ENCODE data around the gene FTCDNL1. TPM values are rescaled to one million over a fixed set of nuclear protein-coding genes. Genes with fewer than 3 reads are reported as not detected.

The FTCDNL1 gene
- total RNA-seq, 1 experiment from 2014 or later: not detected

GRCh38 chr2:199762963-199763362, 88.0 kb downstream of the FTCDNL1 start:
- no peaks in the 10 kb centered on the region for H3K36me3 ChIP-seq
- H3K4me1 ChIP-seq (replicated peaks): no peaks in the 10 kb centered on the region
- H3K9me3 ChIP-seq (replicated peaks): no peaks in the 10 kb centered on the region
- DNase-seq (ENCODE audit: low read depth in 1 of 2, low spot score in 2 of 2): no peak
- no peaks in the 10 kb centered on the region for H3K27me3 ChIP-seq (replicated peaks)
- H3K27ac ChIP-seq: no peak overlapping the region
- no peak overlapping the region for H3K4me3 ChIP-seq

- no peaks in the 10 kb centered on the region for H3K36me3 ChIP-seq
- H3K4me3 ChIP-seq: no peak overlapping the region
- no peaks in the 10 kb centered on the region for H3K9me3 ChIP-seq (replicated peaks)
- no peaks in the 10 kb centered on the region for H3K27me3 ChIP-seq (replicated peaks)
- no peak for DNase-seq (ENCODE audit: low read depth in 1 of 2, low spot score in 2 of 2)
- no peak overlapping the region for H3K27ac ChIP-seq
- no peaks in the 10 kb centered on the region for H3K4me1 ChIP-seq (replicated peaks)
These were observed 90.4 kb downstream of the FTCDNL1 start for GRCh38 chr2:199760574-199760973.

- H3K27me3 ChIP-seq (replicated peaks): no peaks in the 10 kb centered on the region
- no peaks in the 10 kb centered on the region for H3K4me1 ChIP-seq (replicated peaks)
- H3K36me3 ChIP-seq: no peaks in the 10 kb centered on the region
- no peak for DNase-seq (ENCODE audit: low read depth in 1 of 2, low spot score in 2 of 2)
- no peaks in the 10 kb centered on the region for H3K9me3 ChIP-seq (replicated peaks)
- no peak overlapping the region for H3K4me3 ChIP-seq
- H3K27ac ChIP-seq: no peak overlapping the region
These were observed 93.6 kb downstream of the FTCDNL1 start for GRCh38 chr2:199757233-199757870.

DNA sequence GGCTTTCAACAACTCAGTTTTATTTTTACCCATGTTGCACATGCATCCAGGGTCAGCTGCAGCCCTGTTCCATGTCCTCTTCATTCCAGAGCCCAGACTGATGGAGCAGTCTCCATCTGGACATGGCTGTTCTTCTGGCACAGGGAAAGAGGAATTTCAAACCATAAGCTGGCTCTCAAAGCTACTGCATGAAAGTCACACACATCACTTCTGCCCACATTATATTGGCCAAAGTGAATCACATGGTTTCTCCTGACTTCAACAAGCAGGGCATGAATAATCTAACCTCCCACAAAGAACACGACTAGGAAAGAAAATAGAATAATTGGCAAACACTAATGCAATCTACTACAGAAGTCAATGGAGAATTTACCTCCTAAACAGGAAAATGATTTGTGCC, 94.2 kb downstream of the FTCDNL1 start:
- H3K27ac ChIP-seq: no peak overlapping the region
- no peaks in the 10 kb centered on the region for H3K9me3 ChIP-seq (replicated peaks)
- no peak for DNase-seq (ENCODE audit: low read depth in 1 of 2, low spot score in 2 of 2)
- H3K36me3 ChIP-seq: no peaks in the 10 kb centered on the region
- no peaks in the 10 kb centered on the region for H3K4me1 ChIP-seq (replicated peaks)
- H3K27me3 ChIP-seq (replicated peaks): no peaks in the 10 kb centered on the region
- no peak overlapping the region for H3K4me3 ChIP-seq

GRCh38 chr2:199756211-199756610, 94.8 kb downstream of the FTCDNL1 start:
- Histone ChIP-seq H3K27ac (no peak overlapping the region), H3K4me3 (no peak overlapping the region), H3K4me1 (replicated peaks) (no peaks in the 10 kb centered on the region), H3K9me3 (replicated peaks) (no peaks in the 10 kb centered on the region), H3K27me3 (replicated peaks) (no peaks in the 10 kb centered on the region), H3K36me3 (no peaks in the 10 kb centered on the region)
- DNase-seq (ENCODE audit: low read depth in 1 of 2, low spot score in 2 of 2): no peak

GRCh38 chr2:199754766-199755165, 96.2 kb downstream of the FTCDNL1 start:
- H3K4me3 ChIP-seq: no peak overlapping the region
- no peak overlapping the region for H3K27ac ChIP-seq
- H3K4me1 ChIP-seq (replicated peaks): no peaks in the 10 kb centered on the region
- no peaks in the 10 kb centered on the region for H3K27me3 ChIP-seq (replicated peaks)
- DNase-seq (ENCODE audit: low read depth in 1 of 2, low spot score in 2 of 2): no peak
- H3K9me3 ChIP-seq (replicated peaks): no peaks in the 10 kb centered on the region
- no peaks in the 10 kb centered on the region for H3K36me3 ChIP-seq

DNA sequence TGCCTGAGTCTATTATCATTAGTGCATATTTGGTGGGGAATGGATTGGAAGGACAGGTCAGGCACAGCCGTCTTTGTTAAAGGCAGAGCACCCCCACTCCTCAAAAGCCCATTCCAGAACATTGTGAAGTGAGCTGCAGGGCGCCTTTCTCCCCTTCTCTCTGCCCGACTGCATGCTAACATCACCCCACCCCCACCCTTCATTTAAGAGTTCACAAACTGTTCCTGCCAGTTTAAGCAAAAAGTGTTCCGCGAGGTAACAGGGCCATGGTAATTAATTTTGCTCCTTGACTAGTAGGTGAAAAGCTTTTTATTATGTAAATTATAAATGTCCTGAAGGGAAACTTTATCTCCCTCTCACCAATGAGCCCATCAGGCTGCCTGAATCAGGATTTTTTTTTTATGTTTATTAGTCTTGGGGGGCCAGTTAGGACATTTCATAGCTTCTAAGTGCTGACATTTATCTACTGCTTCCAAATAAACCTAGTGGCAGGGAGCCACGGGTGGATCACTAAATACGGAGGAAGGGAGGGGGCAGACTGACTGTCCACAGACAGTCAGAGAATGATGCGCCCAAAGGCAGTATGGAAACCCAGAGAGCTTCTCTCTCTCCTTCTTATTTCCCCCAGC, 99.4 kb downstream of the FTCDNL1 start:
- no peak for DNase-seq (ENCODE audit: low read depth in 1 of 2, low spot score in 2 of 2)
- Histone ChIP-seq H3K4me1 (replicated peaks) (no peaks in the 10 kb centered on the region), H3K9me3 (replicated peaks) (no peaks in the 10 kb centered on the region), H3K27me3 (replicated peaks) (no peaks in the 10 kb centered on the region), H3K27ac (no peak overlapping the region), H3K36me3 (no peaks in the 10 kb centered on the region), H3K4me3 (no peak overlapping the region)

- Histone ChIP-seq H3K27ac (no peak overlapping the region), H3K9me3 (replicated peaks) (no peaks in the 10 kb centered on the region), H3K4me3 (no peak overlapping the region), H3K4me1 (replicated peaks) (no peaks in the 10 kb centered on the region), H3K27me3 (replicated peaks) (no peaks in the 10 kb centered on the region), H3K36me3 (no peaks in the 10 kb centered on the region)
- DNase-seq (ENCODE audit: low read depth in 1 of 2, low spot score in 2 of 2): no peak
These were observed 101.4 kb downstream of the FTCDNL1 start for GRCh38 chr2:199749571-199749970.

DNA sequence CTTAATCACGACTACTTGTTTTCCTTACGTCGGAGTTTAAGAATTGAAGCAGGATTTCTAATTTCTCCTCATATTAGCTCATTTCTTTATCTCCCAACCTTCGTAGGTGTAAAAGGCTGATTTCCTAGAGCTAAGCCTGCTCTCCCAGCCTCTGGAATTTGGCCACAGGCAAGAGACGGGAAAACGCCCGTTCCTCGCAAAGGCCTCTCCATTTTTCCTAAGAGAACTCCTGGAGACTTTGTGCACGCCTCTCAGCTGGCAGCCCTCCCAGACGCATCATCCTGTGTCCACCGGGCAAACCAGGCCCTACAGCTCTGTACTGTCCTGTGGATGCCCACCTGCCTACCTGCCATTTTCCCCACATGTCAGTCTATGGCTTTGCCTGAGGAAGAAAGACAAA, 106.3 kb downstream of the FTCDNL1 start:
- H3K4me1 ChIP-seq (replicated peaks): no peaks in the 10 kb centered on the region
- H3K27ac ChIP-seq: no peak overlapping the region
- no peak overlapping the region for H3K4me3 ChIP-seq
- no peaks in the 10 kb centered on the region for H3K36me3 ChIP-seq
- no peaks in the 10 kb centered on the region; the same call in 1 of the 2 replicates for H3K27me3 ChIP-seq (replicated peaks)
- no peak for DNase-seq (ENCODE audit: low read depth in 1 of 2, low spot score in 2 of 2)
- H3K9me3 ChIP-seq (replicated peaks): no peaks in the 10 kb centered on the region

GRCh38 chr2:199744260-199744659, 106.7 kb downstream of the FTCDNL1 start:
- DNase-seq (ENCODE audit: low read depth in 1 of 2, low spot score in 2 of 2): no peak
- Histone ChIP-seq H3K9me3 (replicated peaks) (no peaks in the 10 kb centered on the region), H3K4me3 (no peak overlapping the region), H3K4me1 (replicated peaks) (no peaks in the 10 kb centered on the region), H3K27me3 (replicated peaks) (peaks cover 4% of the 10 kb centered on the region; the same call in 1 of the 2 replicates), H3K27ac (no peak overlapping the region), H3K36me3 (no peaks in the 10 kb centered on the region)

GRCh38 chr2:199743415-199744120, 107.4 kb downstream of the FTCDNL1 start:
- Histone ChIP-seq H3K27me3 (replicated peaks) (peaks cover 6% of the 10 kb centered on the region), H3K27ac (no peak overlapping the region), H3K4me1 (replicated peaks) (no peaks in the 10 kb centered on the region), H3K9me3 (replicated peaks) (no peaks in the 10 kb centered on the region), H3K36me3 (no peaks in the 10 kb centered on the region), H3K4me3 (no peak overlapping the region)
- DNase-seq (ENCODE audit: low read depth in 1 of 2, low spot score in 2 of 2): no peak

DNA sequence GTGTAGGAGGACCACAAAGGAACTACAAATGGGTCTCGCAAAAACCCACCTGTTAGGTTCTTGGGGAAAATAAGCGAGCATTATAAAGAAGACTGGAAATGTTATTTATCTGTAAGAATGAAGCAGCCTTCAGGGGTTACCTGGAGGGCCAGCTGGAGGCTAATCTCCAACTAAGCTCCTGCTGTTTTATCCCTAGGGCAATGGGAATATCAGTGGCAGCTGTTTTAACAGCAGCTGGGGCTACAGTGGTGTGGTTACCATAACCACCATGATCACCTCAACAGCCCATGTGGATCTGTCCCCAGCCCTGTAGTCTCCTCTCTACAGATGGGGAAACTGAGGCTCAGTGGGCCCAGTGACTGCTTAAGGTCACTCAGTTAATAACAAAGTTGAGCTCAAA, 108.1 kb downstream of the FTCDNL1 start:
- H3K4me3 ChIP-seq: no peak overlapping the region
- no peaks in the 10 kb centered on the region for H3K9me3 ChIP-seq (replicated peaks)
- H3K27ac ChIP-seq: no peak overlapping the region
- H3K4me1 ChIP-seq (replicated peaks): no peaks in the 10 kb centered on the region
- DNase-seq (ENCODE audit: low read depth in 1 of 2, low spot score in 2 of 2): no peak
- peaks cover 6% of the 10 kb centered on the region for H3K27me3 ChIP-seq (replicated peaks)
- no peaks in the 10 kb centered on the region for H3K36me3 ChIP-seq

DNA sequence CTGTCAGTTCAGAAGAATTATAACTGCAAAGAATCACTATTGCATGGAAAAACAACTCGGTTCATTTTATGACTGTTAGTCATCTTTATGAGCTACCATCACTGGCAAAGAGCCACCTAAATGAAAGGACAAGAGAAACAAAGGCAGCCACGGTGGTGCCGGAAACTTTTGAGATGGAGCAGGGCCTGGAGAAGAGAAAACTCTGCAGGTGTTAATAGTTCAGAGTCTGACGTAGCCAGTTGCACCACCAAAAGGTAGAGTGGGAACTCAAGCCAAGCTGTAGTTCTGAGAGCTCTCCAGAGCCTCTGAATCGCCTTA, 110.9 kb downstream of the FTCDNL1 start:
- Histone ChIP-seq H3K4me3 (no peak overlapping the region), H3K27me3 (replicated peaks) (peaks cover 6% of the 10 kb centered on the region), H3K9me3 (replicated peaks) (no peaks in the 10 kb centered on the region), H3K36me3 (no peaks in the 10 kb centered on the region), H3K27ac (no peak overlapping the region), H3K4me1 (replicated peaks) (no peaks in the 10 kb centered on the region)
- DNase-seq (ENCODE audit: low read depth in 1 of 2, low spot score in 2 of 2): no peak

GRCh38 chr2:199739413-199740110, 111.4 kb downstream of the FTCDNL1 start:
- Histone ChIP-seq H3K27me3 (replicated peaks) (peaks cover 6% of the 10 kb centered on the region), H3K27ac (no peak overlapping the region)
- peak; percentile 38 to 58 for DNase-seq (ENCODE audit: low read depth in 1 of 2, low spot score in 2 of 2)

More at GRCh38 chr2:199739413-199740110, 111.4 kb downstream of the FTCDNL1 start:
- H3K4me3 ChIP-seq: no peak overlapping the region
- H3K4me1 ChIP-seq (replicated peaks): no peaks in the 10 kb centered on the region
- no peaks in the 10 kb centered on the region for H3K9me3 ChIP-seq (replicated peaks)
- H3K36me3 ChIP-seq: no peaks in the 10 kb centered on the region
